K562 treated with DMSO at 1 percent for 12 hours (cell line): ENCODE measurements around the gene ICE1. TPM values are rescaled to one million over a fixed set of nuclear protein-coding genes. Genes with fewer than 3 reads are reported as not detected.

Experiments used
- total RNA-seq: library from RNA; unstranded; fragments of 300-600 nt; gene quantifications from 2 replicates; pipeline ENCODE4 v1.2.3, GENCODE V29; 2022; ENCODE audit not compliant: insufficient read depth

The ICE1 gene, protein sequence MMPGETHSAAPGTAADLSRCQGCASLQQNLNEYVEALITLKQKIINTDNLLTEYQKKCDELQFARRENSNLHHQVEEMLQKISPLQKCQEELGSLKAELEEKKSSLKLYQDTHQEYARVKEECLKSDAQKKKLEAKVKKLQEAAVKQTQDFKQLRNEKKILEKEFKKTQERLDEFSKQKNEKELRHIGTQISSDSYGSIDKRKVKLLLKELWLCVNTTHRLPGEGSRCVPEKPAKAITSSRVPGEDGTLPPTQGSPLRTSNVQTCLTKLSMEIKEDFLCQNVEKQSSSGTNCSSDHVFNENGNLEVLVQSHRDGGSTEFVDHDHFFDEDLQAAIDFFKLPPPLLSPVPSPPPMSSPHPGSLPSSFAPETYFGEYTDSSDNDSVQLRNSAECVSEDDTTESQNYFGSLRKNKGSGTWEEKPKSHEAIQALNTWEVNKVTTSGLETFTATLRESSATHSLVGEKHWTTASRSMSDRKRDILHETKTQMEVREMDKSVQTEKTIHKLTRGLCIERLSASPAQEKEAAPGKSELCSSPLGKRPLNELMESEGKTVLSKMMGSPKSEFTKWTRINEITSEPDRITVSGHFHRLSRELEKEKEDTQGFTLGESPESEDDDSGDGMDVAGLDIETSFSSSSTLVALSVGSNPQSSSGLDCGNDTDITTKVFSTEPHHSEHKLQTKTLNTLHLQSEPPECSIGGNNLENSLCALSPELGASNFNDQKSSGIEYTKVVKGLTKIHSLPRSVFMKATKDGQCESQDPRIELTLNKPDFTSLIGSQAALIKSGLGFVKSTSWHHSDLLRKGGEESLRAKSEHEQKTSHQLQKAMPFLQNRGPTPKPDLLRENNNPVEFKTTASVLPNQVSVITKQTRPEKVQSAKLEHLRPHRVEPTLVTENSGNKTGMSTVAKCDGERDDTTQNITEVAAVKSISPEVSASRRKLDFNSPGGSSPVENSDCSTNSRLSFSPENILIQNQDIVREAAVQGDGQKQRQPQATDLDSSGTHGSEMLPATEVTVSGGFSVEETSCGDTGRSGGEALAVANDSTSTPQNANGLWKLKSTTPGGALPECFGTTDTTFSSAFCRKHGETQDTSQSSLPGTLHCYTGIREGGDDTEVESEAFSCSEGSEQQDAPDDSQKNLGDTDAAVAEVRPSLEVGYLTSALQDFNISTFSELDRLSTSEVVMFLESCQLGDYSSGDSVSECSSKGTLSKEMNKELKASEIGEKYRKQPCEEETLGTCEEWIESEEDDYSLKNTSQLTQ (N-terminal part only)
- 3.8 and 18.5 TPM in 2 replicates for total RNA-seq

DNA sequence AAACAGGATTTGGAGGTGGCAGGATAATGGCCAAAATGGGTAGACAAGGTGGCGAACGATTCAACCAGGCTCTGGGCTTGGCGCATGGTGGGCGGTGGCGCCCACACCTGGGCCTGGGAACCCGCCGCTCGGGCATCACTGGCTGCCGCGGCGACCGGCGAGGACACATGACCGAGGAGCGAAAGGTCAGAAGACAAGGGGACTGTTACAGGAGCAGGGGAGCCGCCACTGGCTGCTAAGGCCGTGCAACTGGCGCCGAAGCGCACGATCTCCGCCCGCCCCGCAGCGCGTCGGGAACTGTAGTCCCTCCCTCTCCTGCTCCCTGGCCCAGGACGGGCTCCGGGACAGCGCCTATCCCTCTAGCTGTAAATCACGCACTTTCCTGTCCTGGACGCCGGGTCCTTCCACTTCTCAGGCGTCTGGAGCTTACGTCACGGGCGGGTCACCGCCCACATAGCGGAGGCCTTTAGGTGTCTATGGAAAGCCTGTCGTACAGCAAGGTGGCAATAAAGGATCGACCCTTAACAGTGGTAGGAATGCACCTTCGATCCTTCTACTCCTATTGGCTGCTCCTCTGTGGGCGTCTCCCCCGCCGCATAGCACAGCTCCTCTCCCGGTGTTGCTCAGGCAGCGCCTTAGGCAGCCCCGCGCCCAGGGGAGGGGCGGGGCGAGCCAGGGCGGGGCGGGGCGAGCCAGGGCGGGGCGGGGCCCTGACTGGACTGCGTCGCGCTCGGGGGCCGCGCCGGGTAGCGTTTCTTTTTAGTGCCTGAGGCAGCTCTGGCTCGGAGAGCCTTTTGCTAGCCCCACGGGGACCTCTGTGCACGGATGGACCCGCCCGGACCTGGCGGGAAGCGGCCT lies at the start of gene ICE1:
Gene ICE1 (plus strand): TSS at position 717 of the 858 bp plus-strand sequence. CDS start 239 bp downstream, outside the sequence.

